ENCODE data around the gene PIK3AP1. TPM values are rescaled to one million over a fixed set of nuclear protein-coding genes. Genes with fewer than 3 reads are reported as not detected.
A peak's percentile ranks its signal among the peaks of the same experiment; 100 is the strongest.

Gene PIK3AP1
- total RNA-seq, 1 experiment from 2014 or later = 1.7 TPM

DNA sequence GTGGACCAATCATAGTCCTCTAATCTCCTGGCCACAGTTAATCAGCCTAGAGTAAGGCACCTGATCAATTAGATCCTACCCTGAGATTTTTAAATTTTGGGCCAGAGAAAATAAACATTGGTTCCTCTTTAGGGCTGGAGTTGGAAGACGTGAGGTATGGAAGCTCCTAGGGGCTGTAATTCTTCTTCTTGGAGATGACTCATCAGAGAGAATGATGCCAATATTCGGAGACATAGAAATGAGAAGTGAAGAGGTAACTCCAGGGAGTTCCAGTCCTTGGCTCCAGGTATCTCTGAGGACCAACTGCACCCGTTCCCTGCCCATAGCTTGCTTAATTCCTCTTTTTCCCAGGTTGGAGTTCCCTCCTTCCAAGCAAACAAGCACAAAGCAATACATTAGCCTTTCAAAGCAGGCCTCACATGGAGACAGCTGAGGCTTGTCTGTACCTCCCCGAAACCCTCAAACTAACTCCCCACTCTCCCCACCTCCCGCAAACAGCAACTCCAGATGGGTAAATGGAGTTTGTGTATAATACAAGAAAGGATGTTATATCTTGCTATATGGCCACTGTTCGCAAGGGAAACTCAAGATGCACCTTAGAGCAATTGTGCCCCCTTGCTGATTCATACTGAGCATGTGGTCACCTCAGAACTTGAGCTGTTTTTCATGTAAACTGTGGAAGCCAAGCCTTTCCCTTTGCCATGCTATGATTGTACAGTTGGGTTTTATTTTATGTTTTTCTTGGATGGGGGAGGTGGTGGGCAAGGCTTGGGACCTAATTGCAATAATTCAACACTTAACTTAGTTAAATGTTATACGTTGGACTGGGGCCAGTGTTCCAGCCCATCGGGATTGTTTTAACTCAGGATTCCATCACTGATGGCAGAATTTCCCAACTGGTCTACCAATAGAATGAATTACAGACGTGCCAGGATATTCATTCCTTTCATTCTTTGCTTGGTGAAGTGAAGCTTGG, 29.3 kb downstream of the PIK3AP1 start:
- Histone ChIP-seq H3K18ac (ENCODE audit: insufficient read length, low read depth, low read length) (no peak overlapping the region), H2BK12ac (ENCODE audit: insufficient read length, low read depth, low read length) (no peak overlapping the region), H3K4me1 (ENCODE audit: insufficient read depth, low read length) (peaks cover 6% of the 10 kb centered on the region; the same call in 1 of the 2 replicates), H3K23me2 (ENCODE audit: insufficient read length, low read depth, low read length, poor library complexity, severe bottlenecking) (no peaks in the 10 kb centered on the region), H3K27ac (ENCODE audit: insufficient read length, low read depth, low read length) (no peak overlapping the region), H2AFZ (ENCODE audit: low read length) (no peak overlapping the region), H4K20me1 (ENCODE audit: control insufficient read depth, insufficient read depth, insufficient read length) (peaks cover 2% of the 10 kb centered on the region), H3K56ac (ENCODE audit: insufficient read length, low read depth, low read length) (no peak overlapping the region), H2BK120ac (ENCODE audit: low read depth, low read length, poor library complexity, severe bottlenecking) (no peak overlapping the region), H3T11ph (ENCODE audit: low read length) (no peak overlapping the region), H3K27me3 (ENCODE audit: insufficient read depth, low read length) (no peaks in the 10 kb centered on the region), H4K5ac (ENCODE audit: insufficient read length, low read depth, low read length) (no peak overlapping the region), H2AK5ac (ENCODE audit: insufficient read length, low read length) (no peak overlapping the region), H3K23ac (ENCODE audit: insufficient read length, low read depth, low read length) (no peak overlapping the region), H3K4ac (ENCODE audit: low read depth, low read length) (no peak overlapping the region), H4K91ac (ENCODE audit: insufficient read length, low read depth, low read length) (no peak overlapping the region), H2BK5ac (ENCODE audit: insufficient read length, low read length) (no peak overlapping the region), H3K4me2 (ENCODE audit: insufficient read depth, insufficient read length, low read length) (no peak overlapping the region), H4K8ac (replicated peaks; ENCODE audit: insufficient read length, low read depth, low read length) (no peak overlapping the region), H3K14ac (ENCODE audit: insufficient read depth, low read length) (no peak overlapping the region), H3K9ac (ENCODE audit: extremely low read depth, insufficient read length, low read length) (no peak overlapping the region), H3K9me3 (ENCODE audit: control insufficient read depth, low read depth, low read length) (no peaks in the 10 kb centered on the region), H3K79me2 (ENCODE audit: insufficient read depth, low read length) (no peaks in the 10 kb centered on the region), H3K79me1 (ENCODE audit: insufficient read depth, low read depth, low read length, poor library complexity, severe bottlenecking) (no peaks in the 10 kb centered on the region), H2BK15ac (ENCODE audit: low read depth, low read length) (no peak overlapping the region), H2BK20ac (ENCODE audit: low read depth, low read length, poor library complexity, severe bottlenecking) (no peak overlapping the region)
- no CpG with 5 or more reads among the region's 9 CpGs for WGBS (ENCODE audit: extremely low coverage, insufficient read length, low lambda C conversion rate)
- no peaks in the 10 kb centered on the region for H3K27me3 Mint-ChIP-seq (ENCODE audit: low read depth)
- H3K9me3 Mint-ChIP-seq = peaks cover 0 to 3% of the 10 kb centered on the region in 2 experiments; a peak in 1 of 5 replicates
- TF ChIP-seq, protein P1, sequence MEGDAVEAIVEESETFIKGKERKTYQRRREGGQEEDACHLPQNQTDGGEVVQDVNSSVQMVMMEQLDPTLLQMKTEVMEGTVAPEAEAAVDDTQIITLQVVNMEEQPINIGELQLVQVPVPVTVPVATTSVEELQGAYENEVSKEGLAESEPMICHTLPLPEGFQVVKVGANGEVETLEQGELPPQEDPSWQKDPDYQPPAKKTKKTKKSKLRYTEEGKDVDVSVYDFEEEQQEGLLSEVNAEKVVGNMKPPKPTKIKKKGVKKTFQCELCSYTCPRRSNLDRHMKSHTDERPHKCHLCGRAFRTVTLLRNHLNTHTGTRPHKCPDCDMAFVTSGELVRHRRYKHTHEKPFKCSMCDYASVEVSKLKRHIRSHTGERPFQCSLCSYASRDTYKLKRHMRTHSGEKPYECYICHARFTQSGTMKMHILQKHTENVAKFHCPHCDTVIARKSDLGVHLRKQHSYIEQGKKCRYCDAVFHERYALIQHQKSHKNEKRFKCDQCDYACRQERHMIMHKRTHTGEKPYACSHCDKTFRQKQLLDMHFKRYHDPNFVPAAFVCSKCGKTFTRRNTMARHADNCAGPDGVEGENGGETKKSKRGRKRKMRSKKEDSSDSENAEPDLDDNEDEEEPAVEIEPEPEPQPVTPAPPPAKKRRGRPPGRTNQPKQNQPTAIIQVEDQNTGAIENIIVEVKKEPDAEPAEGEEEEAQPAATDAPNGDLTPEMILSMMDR (conservative IDR thresholded peaks at IDR 0.05) = no peak
- H3K27ac Mint-ChIP-seq = peak overlapping the region in 1 of 3 experiments; percentile 43; a peak in 1 of 7 replicates
- peaks cover 10 to 12% of the 10 kb centered on the region in 2 experiments for H3K4me1 Mint-ChIP-seq
- H3K4me3 Mint-ChIP-seq = no peak overlapping the region
- DNase-seq = no peak
- H3K36me3 Mint-ChIP-seq (ENCODE audit: insufficient read depth in 1 of 3, low read depth in 3 of 3) = peaks cover 0 to 5% (median 2%) of the 10 kb centered on the region in 3 experiments; a peak in 4 of 7 replicates

All from H9 (cell line).